ENCODE measurements around the gene CPVL. TPM values are rescaled to one million over a fixed set of nuclear protein-coding genes. Genes with fewer than 3 reads are reported as not detected.
A peak's percentile ranks its signal among the peaks of the same experiment; 100 is the strongest.

CPVL gene
- total and polyA plus RNA-seq, 11 donors, result 68.8 to 247 (median 134) TPM

DNA sequence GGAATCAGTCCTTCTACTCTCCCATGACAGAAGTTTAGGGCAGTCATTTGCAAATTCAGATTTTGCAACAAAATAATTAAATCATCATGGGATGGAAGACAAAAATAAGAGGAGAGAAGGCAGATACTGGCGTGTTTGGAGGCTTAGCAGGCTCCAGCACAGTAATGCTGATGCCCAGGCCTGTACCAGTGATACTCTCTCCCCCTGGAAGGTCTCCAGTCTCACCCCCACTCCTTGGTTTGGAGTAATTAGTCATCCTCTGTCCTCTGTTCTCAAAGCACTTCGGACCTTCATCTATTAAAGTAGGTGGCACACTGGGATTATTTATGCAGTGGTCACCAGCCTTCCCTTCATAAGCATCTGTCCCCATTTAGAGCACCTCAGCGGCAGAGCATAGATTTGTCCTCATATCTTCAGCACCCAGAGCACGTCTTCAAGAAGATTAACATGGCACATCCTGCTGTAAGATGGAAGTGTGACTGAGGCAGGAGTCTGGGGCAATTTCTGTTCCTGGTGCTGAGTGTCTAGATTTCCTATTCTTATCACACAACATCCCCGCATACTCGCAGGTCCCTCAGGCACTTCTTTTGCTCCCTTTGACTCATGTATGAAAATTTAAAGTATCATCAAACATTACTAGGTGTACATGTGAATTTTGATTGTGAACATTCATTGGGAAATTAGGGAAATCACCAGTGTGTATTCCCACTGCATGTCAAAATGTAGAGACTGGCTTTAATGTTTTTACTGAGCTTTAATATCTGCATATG, 156.9 kb downstream of the CPVL start:
- DNase-seq (no peak), ATAC-seq (no peak)
- Histone ChIP-seq H3K4me1 (peaks cover 0 to 62% (median 39%) of the 10 kb centered on the region in 12 donors), H3K27ac (peak overlapping the region in 3 of 12 donors; percentile 29 to 46 (median 31)), H3K4me3 (no peak overlapping the region), H3K9me3 (no peaks in the 10 kb centered on the region), H3K36me3 (no peaks in the 10 kb centered on the region), H3K27me3 (no peaks in the 10 kb centered on the region)
- intact Hi-C loops (cut with DNase I), result no loop called here
- 87 to 92% (median 91%) methylated on average over 6 of the region's 6 CpGs for WGBS, 4 donors
- TF ChIP-seq POLR2A (IDR thresholded peaks at IDR 0.05), result no peak
- TF ChIP-seq, protein P1, sequence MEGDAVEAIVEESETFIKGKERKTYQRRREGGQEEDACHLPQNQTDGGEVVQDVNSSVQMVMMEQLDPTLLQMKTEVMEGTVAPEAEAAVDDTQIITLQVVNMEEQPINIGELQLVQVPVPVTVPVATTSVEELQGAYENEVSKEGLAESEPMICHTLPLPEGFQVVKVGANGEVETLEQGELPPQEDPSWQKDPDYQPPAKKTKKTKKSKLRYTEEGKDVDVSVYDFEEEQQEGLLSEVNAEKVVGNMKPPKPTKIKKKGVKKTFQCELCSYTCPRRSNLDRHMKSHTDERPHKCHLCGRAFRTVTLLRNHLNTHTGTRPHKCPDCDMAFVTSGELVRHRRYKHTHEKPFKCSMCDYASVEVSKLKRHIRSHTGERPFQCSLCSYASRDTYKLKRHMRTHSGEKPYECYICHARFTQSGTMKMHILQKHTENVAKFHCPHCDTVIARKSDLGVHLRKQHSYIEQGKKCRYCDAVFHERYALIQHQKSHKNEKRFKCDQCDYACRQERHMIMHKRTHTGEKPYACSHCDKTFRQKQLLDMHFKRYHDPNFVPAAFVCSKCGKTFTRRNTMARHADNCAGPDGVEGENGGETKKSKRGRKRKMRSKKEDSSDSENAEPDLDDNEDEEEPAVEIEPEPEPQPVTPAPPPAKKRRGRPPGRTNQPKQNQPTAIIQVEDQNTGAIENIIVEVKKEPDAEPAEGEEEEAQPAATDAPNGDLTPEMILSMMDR (IDR thresholded peaks at IDR 0.05), result no peak

DNA sequence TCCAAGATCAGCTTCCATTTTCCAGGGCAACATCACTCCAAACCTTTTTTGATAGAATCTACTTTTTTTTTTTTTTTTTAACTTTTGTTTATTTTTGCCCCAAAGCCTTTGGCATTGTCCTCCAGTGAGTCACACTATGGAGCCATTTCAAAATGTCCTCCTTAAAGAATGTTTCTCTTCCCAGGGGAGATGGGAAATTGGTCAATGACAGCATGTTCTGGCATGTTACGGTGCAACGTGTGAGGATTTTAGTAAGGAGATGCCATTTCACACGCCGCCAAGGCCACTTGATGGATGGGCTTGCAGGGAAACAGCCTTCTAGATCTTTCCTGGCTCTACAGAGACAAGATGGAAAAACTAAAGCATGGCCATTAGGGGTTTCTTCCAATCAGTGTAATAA, 157.5 kb downstream of the CPVL start:
- H3K4me3 ChIP-seq, result no peak overlapping the region
- no peaks in the 10 kb centered on the region for H3K9me3 ChIP-seq
- no peak for TF ChIP-seq POLR2A (IDR thresholded peaks at IDR 0.05)
- TF ChIP-seq, protein P1 (IDR thresholded peaks at IDR 0.05), result no peak
- no peaks in the 10 kb centered on the region for H3K36me3 ChIP-seq
- 73 to 86% (median 76%) methylated on average over 4 of the region's 4 CpGs for WGBS, 4 donors
- H3K4me1 ChIP-seq, result peaks cover 0 to 68% (median 42%) of the 10 kb centered on the region in 12 donors
- ATAC-seq (no peak), DNase-seq (peak in 2 of 5 donors; percentile 41 to 49)
- H3K27me3 ChIP-seq, result no peaks in the 10 kb centered on the region
- intact Hi-C loops (cut with DNase I), result no loop called here
- H3K27ac ChIP-seq, result peak overlapping the region in 7 of 12 donors; percentile 2 to 66 (median 29)

DNA sequence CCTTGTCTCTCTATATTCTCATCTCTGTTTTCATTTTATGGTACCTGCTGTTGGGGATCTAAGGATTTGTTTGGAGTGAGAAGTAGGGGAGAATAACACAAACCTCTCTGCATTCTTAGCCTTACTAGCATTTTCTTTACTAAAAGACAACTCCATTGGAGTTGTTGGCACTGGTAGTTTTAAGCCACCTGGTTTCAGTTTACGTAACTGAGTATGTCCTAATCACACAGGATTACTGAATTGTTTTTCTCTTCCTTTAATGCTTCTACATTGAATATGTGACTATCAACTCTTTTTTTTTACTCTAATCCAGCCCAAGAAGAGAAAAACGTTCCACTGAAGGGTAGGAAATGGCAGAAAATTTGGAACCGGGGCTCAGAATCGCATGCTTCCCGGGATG, 158.2 kb downstream of the CPVL start:
- H3K4me1 ChIP-seq, result peaks cover 0 to 68% (median 42%) of the 10 kb centered on the region in 12 donors
- 90 to 91% (median 90%) methylated on average over 5 of the region's 5 CpGs for WGBS, 4 donors
- intact Hi-C loops (cut with DNase I), result no loop called here
- DNase-seq (no peak), ATAC-seq (no peak)
- no peak for TF ChIP-seq POLR2A (IDR thresholded peaks at IDR 0.05)
- TF ChIP-seq, protein P1 (IDR thresholded peaks at IDR 0.05), result no peak
- no peaks in the 10 kb centered on the region for H3K36me3 ChIP-seq
- no peak overlapping the region for H3K4me3 ChIP-seq
- no peaks in the 10 kb centered on the region for H3K27me3 ChIP-seq
- H3K9me3 ChIP-seq, result no peaks in the 10 kb centered on the region
- H3K27ac ChIP-seq, result peak overlapping the region in 6 of 12 donors; percentile 2 to 66 (median 33)

DNA sequence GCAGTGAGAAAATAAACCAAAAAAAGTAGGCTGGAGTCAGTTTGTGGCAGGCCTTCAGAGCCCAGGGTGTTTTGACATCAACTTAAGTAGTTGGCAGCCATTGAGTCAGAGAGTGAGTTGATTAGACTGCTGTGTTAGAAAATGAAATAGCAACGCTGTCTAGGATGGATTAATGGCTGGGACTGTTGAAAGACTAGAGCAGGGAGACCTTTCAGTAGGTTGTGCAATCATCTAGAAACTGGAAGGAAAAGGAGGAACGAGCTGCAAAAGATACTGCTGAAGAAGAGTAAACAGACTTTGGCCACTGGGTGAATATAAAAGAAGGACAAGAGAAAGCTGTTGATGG, 159.6 kb downstream of the CPVL start:
- Histone ChIP-seq H3K9me3 (no peaks in the 10 kb centered on the region), H3K27ac (peak overlapping the region; percentile 9 to 70 (median 38)), H3K4me1 (peaks cover 0 to 64% (median 42%) of the 10 kb centered on the region in 12 donors), H3K27me3 (no peaks in the 10 kb centered on the region), H3K36me3 (no peaks in the 10 kb centered on the region), H3K4me3 (no peak overlapping the region)
- no peak for TF ChIP-seq POLR2A (IDR thresholded peaks at IDR 0.05)
- TF ChIP-seq, protein P1 (IDR thresholded peaks at IDR 0.05), result no peak
- ATAC-seq (peak; percentile 72 to 91 (median 80)), DNase-seq (peak in 2 of 5 donors; percentile 37 to 40)
- intact Hi-C loops (cut with DNase I), result no loop called here
- 33 to 40% (median 36%) methylated on average over 2 of the region's 2 CpGs for WGBS, 4 donors

All from heart left ventricle (tissue), 16 donors.